NCI-H2227 treated with DMSO at 0.1 percent for 48 hours (cell line): Measurements from ENCODE around the gene TCEAL9.
"Not testable (repeated sequence)": the region's sequence is repeated elsewhere in the genome, so short reads cannot be mapped to it uniquely, and the experiment has no call there.

Experiments
- DNase-seq: peaks from one replicate; lab custom pipeline; 2025; lab: John Stamatoyannopoulos, UW

Gene TCEAL9

DNA sequence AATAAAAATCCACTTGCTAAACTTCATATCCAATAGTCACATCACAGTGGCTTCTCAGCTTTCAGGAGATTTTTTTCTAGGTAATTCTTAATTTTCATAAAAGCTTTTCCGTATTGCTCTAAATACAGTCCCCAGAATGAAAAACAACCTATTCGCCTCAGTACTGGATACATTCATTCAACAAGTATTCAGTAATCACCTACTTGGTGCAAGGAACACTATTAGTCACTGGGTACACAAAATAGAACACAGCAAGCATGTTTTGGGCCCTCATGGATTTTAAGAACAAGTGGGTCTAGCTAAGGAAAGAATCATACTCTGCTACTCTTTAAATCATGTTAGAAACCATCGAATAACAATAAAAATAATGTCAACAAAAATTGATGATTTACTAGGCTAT lies 17.3 kb downstream of the TCEAL9 start:
- DNase-seq: no peak

DNA sequence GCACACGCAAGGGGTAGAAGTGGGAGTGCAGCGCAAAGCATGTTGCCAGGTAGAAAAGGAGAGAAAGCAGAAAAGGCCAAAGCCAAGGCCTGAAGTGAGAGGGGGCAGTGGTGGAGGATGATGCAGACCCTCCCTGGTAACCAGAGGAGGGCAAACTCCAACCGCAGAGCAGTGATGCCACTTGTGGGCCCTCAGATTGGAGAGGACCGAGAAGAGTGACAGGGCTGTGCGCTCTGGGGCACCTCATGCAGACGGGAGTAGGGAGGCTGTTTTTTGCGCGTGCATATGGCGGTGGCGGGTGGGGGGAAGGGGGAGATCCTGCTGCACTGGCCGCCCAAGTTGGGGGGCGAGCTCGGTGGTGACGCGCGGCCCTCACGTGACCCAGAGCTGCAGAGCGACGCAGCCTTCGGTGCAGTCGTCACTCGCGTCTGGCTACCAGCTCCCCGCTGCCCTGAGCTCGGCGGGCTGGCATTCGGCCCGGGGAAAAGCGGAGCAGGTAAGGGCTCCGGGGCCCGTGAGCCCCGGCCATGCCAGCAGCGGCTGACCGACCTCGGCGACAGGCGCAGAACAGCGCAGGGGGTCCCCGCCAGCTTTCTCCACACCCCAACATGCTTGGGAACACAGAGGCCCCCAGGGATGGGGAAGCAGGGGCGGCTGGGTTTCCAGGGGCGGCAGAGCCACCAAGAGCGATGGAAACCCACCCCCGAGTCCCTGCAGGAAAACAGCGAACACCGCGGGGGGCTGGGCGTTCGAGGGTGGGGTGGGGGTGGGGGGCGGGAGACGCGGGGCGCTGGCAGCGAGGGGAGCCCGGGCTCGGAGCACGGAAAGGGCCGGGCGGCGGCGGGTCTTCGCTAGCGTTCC lies 20.0 kb downstream of the TCEAL9 start, which contains the start of gene BEX3:
TSS of gene BEX3 (plus strand) at position 421 of the 861 bp plus-strand sequence. CDS start 984 bp downstream, outside the sequence.
- DNase-seq: peak; percentile 89

DNA sequence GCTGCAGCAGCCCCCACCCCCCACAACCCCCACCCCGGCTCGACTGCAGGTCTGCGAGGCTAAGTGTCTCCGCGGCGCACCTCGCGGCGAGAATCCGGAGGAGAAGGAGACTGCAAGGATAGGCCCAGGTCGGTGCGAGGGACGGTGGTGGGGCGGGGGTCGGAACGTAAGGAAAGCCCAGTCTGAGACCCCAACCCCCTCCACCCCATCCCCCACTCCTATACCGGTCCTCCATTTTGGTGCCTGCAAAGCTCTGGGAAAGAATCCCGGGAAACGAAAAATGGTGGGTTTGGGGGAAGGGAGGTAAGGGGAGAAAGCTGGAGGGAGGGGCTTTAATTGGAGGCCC lies 20.6 kb downstream of the TCEAL9 start:
- peak; percentile 52 for DNase-seq

DNA sequence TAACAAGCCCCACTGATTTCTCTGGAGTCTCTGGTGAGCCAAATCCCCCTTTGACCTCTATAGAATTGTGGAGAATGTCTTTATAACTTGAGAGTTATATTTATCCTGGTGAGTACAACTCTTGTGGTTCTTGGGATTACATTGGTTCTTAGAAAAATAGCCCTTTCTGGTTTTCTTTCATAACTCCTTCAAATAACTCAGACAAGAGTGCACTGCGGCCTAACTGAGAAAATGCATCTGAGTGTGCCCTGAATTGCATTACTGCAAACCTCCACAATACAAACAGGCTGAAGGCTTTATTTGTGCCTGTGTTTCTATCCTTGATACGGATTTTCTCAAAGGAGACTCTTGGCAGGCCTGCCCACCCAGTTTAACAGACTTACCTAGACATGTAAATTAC lies 22.7 kb downstream of the TCEAL9 start:
- DNase-seq: peak; percentile 4

DNA sequence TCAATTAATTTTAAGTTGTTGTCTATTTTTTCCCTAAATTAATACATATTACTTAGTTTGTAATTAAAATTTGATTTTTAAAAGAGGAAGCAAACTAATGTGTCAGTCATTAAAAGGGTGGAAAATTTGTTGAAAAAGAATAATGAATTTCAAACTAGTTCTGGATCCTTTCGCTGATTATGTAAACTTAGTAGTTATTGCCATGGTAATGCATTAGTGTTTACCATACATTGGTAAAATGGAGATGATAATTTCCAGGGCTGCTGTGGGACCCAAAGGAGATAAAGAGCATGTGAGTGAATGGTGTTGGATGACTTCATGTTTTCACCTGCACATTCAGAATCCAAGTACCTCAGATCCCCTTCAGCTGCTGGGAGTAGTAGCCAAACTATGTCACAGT lies 26.6 kb downstream of the TCEAL9 start:
- no peak for DNase-seq

DNA sequence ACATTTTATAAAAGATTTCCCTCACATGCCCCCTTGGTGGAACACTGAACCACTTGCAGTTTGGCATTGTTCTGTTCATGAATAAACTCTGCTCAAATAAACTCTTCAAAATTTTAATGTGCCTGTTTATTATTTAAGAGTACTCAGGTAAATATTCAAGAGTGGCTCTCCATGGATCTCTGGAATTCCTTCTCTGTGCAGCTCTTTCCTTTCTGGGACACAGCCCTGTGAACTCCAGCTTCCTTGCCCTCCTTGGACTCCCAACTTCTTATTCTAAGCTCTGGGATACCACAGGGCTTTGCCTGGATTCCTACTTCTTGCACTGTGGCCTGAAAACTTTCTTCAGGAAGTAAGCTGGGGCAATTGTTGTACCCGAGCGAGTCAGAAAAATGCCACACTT lies 28.4 kb downstream of the TCEAL9 start:
- no peak for DNase-seq

DNA sequence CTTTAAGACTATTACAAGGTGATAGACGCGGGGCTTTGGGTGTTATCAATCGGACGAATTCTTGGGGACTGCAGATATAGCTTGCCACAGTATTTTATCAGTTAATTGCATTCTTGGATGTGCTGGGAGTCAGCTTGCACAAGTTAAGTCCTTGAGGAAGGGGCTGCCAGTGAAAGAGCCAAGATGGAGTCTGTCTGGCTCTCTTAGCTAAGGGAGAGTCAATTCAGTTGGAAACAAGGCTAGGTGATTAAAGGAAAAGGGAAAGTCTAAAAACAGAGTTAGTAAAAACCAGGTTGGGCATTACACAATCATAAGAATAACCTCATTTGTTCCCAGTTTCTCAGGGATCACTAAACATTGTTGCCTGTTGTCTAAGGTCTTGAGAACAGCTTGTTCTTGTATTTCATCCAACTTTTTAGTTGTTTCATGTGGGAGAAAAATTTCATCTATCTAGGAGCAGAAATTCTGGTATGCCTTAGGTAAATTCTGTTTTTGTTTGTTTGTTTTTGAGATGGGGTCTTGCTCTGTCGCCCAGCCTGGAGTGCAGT lies 29.1 kb downstream of the TCEAL9 start:
- not testable (repeated sequence) for DNase-seq

DNA sequence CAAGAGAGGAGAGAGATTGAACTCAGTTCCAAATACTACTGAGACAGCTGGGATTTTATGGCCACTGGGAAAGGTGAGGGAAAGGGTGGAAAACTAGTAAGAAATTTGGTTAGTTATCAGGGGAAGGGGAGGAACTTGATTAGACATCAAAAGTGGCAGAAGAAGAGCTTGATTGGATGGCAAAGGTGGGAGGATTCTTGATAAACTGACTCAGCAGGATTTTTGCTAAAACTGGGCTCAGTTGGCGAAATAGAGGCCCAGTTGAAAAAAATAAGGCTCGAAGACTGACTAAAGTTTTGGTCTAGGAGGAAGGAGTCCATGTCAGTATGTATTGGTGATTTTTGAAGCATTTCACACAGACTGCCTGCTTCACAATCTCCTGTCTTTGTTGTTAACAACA lies 30.0 kb downstream of the TCEAL9 start:
- no peak for DNase-seq

DNA sequence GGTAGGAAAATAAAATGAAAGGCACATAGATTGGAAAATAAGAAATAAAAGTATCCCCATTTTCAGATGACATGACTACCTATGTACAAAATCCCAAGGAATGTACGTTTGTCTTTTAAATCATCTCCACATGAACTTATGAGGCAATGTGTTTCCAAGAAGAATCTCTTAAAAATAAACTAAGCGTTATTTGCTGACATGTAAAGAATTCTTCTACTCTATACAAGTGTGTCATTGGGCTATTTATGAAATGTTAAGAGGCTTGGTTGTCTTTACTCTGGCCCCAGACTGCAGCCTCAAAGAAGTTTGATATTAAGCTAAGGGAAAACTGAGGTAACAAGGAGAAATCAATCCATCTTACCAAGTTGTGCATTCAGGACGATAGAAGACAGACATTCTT lies 37.2 kb downstream of the TCEAL9 start:
- no peak for DNase-seq

DNA sequence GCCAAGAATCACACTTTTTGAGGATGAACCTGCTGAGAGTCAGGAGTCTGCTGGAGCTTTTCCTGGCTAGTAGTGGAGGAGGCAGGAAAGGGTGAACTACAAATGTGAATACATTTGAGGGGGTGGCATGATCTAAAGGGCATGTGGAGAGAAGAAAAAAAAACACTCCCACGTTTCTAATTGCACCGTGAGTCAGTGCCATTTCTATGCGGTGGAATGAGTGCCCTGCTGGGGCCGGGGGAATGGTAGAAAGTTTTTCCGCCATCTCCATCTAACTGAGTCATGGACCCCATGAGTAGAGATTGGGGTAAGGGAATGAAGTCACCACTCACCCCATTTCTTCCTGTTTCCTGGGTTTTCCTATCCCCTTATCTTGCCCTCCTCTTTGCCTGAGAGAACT lies 39.9 kb downstream of the TCEAL9 start:
- DNase-seq: no peak

DNA sequence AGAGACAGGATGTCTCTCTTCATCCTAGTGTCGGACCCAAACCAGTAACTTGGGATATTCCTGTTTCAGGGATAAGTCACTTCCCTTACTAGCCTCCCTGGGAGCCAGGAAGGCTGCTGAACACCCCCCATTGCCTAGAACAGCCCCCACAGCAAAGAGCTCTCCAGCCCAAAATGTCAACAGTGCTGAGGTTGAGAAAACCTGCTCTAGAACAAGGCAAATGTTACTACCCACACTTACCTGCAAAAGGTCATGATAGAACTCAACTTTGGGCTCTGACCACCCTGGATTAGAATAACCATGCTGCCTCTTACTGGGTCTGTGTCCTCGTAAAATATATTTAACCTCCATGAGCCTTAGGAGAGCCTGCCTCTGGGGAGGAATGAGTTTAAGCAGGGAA lies 40.4 kb downstream of the TCEAL9 start:
- no peak for DNase-seq

DNA sequence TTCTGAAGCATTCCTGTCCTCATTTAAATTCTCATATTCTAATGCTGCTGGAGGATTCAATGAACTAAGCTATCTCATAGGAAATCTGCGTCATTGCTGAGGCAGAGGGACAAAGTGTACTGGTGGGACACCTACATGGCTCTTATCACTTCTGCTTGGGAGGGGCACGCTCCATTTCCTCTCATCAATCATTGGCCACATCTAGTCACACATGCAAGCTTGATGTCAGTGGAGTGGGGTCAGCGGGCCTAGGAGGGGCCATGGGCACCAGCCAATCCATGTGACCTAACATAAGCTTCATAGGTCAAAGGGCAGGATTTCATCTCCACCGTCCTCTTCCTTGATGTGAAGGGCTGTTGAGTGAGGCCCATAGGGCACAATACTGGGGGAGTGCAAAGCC lies 41.4 kb downstream of the TCEAL9 start:
- no peak for DNase-seq

DNA sequence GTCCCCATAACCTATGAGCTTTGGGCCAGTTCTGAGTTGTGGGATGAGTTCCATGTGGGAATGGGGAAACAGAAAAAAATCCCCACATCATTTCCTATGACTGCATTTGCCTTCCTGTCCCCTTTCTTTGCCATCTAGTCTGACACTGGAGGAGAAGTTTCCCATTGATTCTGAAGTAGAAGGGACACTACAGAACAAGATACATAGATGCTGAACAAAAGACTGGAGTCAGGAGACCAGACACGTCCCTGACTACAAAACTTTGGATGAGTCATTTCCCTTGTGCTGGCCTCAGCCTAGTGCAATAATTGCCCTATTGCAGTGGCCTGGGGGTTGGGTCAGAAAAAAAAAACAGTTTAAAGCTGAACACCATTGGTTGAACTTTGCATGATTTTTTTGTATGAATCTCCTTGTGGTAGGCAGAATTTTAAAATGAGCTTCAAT lies 42.1 kb downstream of the TCEAL9 start:
- no peak for DNase-seq

DNA sequence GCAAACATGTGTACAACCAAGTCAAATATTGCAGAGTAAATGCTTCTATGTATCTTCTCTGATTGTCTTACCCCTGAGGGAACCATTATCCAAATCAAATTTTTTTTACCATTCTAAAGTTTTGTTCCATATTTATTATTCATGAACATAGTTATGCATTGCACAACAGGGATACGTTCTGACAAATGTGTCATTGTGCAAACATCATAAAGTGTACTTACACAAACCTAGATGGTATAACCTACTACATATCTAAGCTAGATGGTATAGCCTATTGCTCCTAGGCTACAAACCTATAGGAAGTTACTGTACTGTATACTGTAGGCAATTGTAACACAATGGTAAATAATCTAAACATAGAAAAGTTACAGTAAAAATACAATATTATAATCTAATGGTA lies 43.4 kb downstream of the TCEAL9 start:
- DNase-seq: no peak

DNA sequence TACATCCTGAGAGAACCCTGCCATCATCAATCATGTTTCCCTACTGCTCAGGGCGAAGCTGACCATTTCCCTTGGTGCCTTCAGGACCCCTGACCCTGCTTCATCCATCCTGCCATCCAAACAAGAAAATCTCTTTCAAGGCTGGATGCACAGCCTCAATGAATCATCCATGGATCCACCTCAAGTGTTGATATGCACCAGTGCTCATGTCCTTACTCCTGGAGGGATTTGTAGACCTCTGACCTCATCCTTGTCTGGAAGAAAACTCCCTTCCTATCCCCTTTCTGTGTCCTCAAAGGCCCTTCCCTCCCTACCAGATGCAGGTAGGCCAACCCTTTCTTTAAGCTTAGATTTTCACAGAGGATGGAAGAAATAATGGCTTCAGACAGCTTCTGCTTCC lies 44.6 kb downstream of the TCEAL9 start:
- no peak for DNase-seq

DNA sequence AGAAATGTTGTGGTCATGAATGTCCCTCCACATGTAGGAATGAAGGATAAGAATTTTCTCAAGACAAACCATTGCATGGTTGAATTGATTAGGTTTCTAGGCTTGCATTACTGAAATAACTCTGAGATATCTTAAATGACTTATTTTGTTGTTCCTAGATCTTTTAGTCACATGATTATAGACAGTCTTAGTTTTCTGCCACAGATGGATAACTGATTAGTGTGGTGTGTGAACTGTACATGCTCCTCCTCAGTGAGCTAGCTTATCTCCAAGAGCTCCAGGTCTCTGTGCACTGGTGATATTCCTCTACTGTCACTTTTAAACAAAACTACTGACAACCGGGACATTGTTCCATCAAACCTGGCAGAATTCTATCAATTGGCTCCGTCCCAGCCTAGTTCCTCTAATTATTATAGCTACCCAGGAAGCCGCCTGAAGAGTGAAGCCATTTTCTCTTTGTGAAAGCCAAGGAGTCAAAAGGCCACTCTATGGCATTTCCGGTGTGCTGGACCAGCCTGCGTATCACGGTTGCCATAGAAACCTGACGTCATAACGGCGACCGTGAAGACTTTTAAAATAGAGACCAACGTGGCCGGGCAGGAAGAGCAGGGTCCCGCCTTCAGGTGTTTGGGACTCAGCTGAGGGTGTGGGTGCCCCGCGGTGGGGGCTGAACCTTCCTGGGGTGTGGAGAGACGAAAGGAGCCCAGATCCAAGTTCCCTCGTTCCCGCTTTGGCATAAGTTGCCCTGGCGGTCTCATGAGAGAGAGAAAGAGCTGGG lies 48.1 kb downstream of the TCEAL9 start:
- DNase-seq: peak; percentile 72

DNA sequence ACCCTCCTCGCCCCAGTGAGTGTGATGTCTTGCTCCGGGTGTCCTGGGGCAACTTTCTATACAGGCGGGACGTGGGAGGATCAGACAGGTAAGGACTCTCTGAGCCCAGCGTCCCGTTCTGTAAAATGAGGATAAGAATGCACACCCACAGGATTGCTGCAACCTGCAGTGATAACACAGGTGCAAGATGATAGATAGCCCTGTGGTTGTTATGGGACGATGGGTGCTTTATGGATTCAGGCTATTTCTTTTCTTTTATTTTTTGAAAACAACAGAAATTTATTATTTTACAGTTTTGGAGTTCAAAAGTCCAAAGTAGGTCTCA lies 48.7 kb downstream of the TCEAL9 start:
- no peak for DNase-seq

DNA sequence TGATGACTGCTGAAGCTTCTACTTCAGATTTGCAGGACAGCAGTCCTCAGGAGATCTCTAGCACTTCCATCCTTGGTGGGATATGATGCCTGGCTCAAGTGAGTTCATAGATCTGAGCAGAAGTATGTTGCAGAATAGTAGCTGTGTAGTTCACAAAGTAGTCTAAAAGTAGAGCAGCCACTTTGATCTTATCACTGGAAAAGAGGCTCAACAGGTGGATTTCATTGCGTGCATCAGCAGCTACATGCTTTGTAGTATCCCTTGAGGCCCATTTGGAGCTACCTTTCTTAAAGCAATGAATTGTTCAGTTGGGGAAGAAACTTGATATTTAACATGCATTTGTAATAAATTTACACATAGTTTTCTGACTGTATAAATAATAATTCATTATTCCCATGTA lies 50.0 kb downstream of the TCEAL9 start:
- DNase-seq: no peak

DNA sequence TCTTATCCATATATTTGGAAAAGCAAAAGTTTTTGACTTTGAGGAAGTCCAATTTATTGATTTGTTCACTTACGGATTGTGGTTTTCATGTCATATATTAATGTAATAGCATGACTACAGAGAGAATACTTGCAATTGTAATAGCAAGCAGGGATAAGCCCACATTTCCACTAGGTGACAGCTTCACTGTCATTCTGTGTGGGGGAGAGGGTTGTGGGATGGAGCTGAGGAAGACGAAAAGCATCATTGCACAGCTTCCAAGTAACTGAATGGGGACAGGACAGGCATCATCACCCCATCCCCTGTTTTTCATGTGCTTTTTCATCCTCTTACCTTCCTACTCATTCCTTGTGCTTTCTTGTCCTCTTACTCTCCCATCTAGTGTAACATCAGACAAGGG lies 51.5 kb downstream of the TCEAL9 start:
- no peak for DNase-seq
